Esophagus squamous epithelium (tissue), 4 donors: ENCODE results near the gene MAP4K1.

ENCODE experiments used
- POLR2A ChIP-seq, 4 donors: fragments of 450-650 bp; IDR thresholded peaks; one replicate each; pipeline ENCODE4 v1.6.1; 2017; ENCODE audit warnings: antibody characterized with exemption in 4 of 4, mild to moderate bottlenecking in 4 of 4, moderate library complexity in 3 of 4
- TF ChIP-seq, protein P1 (sequence below), 6 experiments: fragments of 450-650 bp in 4 of 6; fragments of 200-600 bp in 2 of 6; sonication (generic) in 2 of 6; IDR thresholded peaks; one replicate each; pipeline ENCODE4 v1.5.1; 2016 to 2019; ENCODE audit warnings: antibody characterized with exemption in 6 of 6, mild to moderate bottlenecking in 4 of 6, moderate library complexity in 4 of 6

DNA sequence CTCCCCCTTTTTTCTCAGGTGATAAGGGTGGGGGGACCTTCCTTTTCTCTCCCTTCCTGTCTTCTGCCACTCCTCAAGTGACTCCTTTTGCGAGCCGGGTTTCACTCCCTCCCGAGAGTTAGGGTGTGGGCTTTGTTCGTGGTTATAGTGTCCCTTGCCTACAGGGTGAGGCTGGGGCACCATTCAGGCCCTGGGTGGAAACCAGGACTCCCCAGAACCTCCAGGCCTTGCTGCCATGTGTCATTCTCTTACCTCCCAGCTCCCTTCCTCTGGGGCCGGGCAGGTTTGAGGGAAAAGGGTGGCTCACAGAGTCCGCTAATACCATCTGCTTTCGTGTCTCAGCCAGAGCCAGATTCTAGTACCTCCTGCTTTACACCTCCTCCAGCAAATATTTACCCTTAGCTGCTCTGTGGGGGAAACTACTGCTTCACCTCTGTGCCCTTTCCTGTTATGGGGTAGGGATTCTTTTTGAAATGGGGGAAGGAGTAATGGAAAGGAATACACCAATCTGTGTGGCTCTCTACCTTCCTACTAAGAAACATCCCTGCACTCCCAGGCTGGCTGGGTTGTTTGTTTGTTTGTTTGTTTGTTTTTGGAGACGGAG lies 32.5 kb upstream of the MAP4K1 start:
- TF ChIP-seq, protein P1, sequence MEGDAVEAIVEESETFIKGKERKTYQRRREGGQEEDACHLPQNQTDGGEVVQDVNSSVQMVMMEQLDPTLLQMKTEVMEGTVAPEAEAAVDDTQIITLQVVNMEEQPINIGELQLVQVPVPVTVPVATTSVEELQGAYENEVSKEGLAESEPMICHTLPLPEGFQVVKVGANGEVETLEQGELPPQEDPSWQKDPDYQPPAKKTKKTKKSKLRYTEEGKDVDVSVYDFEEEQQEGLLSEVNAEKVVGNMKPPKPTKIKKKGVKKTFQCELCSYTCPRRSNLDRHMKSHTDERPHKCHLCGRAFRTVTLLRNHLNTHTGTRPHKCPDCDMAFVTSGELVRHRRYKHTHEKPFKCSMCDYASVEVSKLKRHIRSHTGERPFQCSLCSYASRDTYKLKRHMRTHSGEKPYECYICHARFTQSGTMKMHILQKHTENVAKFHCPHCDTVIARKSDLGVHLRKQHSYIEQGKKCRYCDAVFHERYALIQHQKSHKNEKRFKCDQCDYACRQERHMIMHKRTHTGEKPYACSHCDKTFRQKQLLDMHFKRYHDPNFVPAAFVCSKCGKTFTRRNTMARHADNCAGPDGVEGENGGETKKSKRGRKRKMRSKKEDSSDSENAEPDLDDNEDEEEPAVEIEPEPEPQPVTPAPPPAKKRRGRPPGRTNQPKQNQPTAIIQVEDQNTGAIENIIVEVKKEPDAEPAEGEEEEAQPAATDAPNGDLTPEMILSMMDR (IDR thresholded peaks at IDR 0.05) = no peak
- TF ChIP-seq POLR2A (IDR thresholded peaks at IDR 0.05) = peak in 2 of 4 donors; percentile 4 to 8
